HCT116 (cell line): ENCODE measurements around the gene LYST. TPM values are rescaled to one million over a fixed set of nuclear protein-coding genes. Genes with fewer than 3 reads are reported as not detected.

Experiments used
- ATAC-seq: fragments of 200-7000 bp; cut with Tn5 transposase; 2 replicates; pipeline ENCODE4 v1.9.1; 2020; ENCODE audit warnings: mild to moderate bottlenecking, moderate library complexity
- BruUV-seq: library from RNA; stranded (reverse); fragments of 400-500 nt; replicated peaks from 2 replicates; lab custom pipeline; 2021; lab: Mats Ljungman, UMichigan
- CTCF ChIA-PET: fragments of 300-600 bp; sonication (Branson Sonifier 250); formaldehyde crosslinking; loops from one replicate; lab custom pipeline; 2021; ENCODE audit warnings: antibody characterized with exemption; lab: Charles Lee
- POLR2A ChIA-PET: fragments of 300-600, 350-600 bp; sonication (Branson Sonifier 250); formaldehyde crosslinking; loops from one replicate; lab custom pipeline; 2021; ENCODE audit warnings: antibody characterized with exemption; lab: Charles Lee
- RAD21 ChIA-PET, 2 experiments: fragments of 300-600 bp; sonication (Branson Sonifier 250); formaldehyde crosslinking; loops; one replicate each; lab custom pipeline; 2023; ENCODE audit warnings: low total read pairs in 2 of 2; ENCODE audit not compliant: uncharacterized antibody in 2 of 2, unreplicated experiment in 2 of 2, low non-redundant PET in 1 of 2; lab: Charles Lee
- DNase-seq: peaks from one replicate; pipeline ENCODE4 v3.0.0-alpha.2; 2010; ENCODE audit warnings: low read depth, low spot score
- H2AFZ ChIP-seq: fragments of 200-600 bp; shearing (Covaris generic), sonication (generic); 2 replicates; pipeline ENCODE4 v1.6.1; 2017; ENCODE audit warnings: low read depth, mixed run types, mixed read lengths, antibody characterized with exemption, low read length; ENCODE audit not compliant: poor library complexity, severe bottlenecking
- H3K27ac ChIP-seq: 2 replicates; pipeline ENCODE4 v1.5.1; 2012; ENCODE audit warnings: low read depth, low read length
- H3K27me3 ChIP-seq: fragments of 200-600 bp; sonication (generic); 2 replicates; pipeline ENCODE4 v1.6.1; 2016; ENCODE audit warnings: mixed run types, low read length, mixed read lengths; ENCODE audit not compliant: insufficient read depth
- H3K36me3 ChIP-seq, 2 experiments: fragments of 200-500 bp in 1 of 2; fragments of 200-600 bp in 1 of 2; sonication (Bioruptor generic) in 1 of 2; sonication (generic) in 1 of 2; 2 replicates each; pipeline versions ENCODE4 v1.5.1 to v1.6.1; 2014 to 2016; ENCODE audit warnings: low read length in 2 of 2, inconsistent platforms in 1 of 2, mixed read lengths in 1 of 2, mixed run types in 1 of 2; ENCODE audit not compliant: insufficient read depth in 2 of 2, control insufficient read depth in 1 of 2
- H3K4me1 ChIP-seq, 2 experiments: fragments of 200-600 bp in 1 of 2; sonication (generic) in 1 of 2; 2 replicates each; pipeline versions ENCODE4 v1.5.1 to v1.6.1; 2012 to 2017; ENCODE audit warnings: low read length in 2 of 2, inconsistent platforms in 1 of 2, mild to moderate bottlenecking in 1 of 2, mixed read lengths in 1 of 2, mixed run types in 1 of 2, moderate library complexity in 1 of 2; ENCODE audit not compliant: insufficient read depth in 2 of 2, control insufficient read depth in 1 of 2
- H3K4me2 ChIP-seq: fragments of 200-600 bp; sonication (generic); 2 replicates; pipeline ENCODE4 v1.6.1; 2017; ENCODE audit warnings: mixed run types, low read length, mixed read lengths
- H3K4me3 ChIP-seq, 2 experiments: fragments of 200-600 bp in 1 of 2; sonication (generic) in 1 of 2; replicated peaks in 1 of 2; 2 replicates each; pipeline ENCODE4 v1.5.1; 2011 to 2016; ENCODE audit warnings: low read length in 2 of 2, control low read depth in 1 of 2, low read depth in 1 of 2, mild to moderate bottlenecking in 1 of 2, mixed read lengths in 1 of 2, mixed run types in 1 of 2
- H3K79me2 ChIP-seq: fragments of 200-600 bp; sonication (generic); 2 replicates; pipeline ENCODE4 v1.6.1; 2017; ENCODE audit warnings: mild to moderate bottlenecking, mixed run types, low read length, moderate library complexity, mixed read lengths; ENCODE audit not compliant: insufficient read depth
- H3K9ac ChIP-seq: fragments of 200-600 bp; sonication (generic); 2 replicates; pipeline ENCODE4 v1.6.1; 2016; ENCODE audit warnings: low read length, mixed read lengths
- H3K9me2 ChIP-seq: fragments of 200-600 bp; sonication (generic), shearing (Covaris generic); 2 replicates; pipeline ENCODE4 v1.6.1; 2017; ENCODE audit warnings: mixed run types, mild to moderate bottlenecking, moderate library complexity; ENCODE audit not compliant: insufficient read depth
- H3K9me3 ChIP-seq, 2 experiments: fragments of 200-500 bp in 1 of 2; fragments of 200-600 bp in 1 of 2; sonication (Bioruptor generic) in 1 of 2; sonication (generic) in 1 of 2; 2 replicates each; pipeline ENCODE4 v1.6.1; 2014 to 2017; ENCODE audit warnings: low read length in 2 of 2, mixed read lengths in 2 of 2, inconsistent platforms in 1 of 2, low read depth in 1 of 2, mild to moderate bottlenecking in 1 of 2, mixed run types in 1 of 2, moderate library complexity in 1 of 2; ENCODE audit not compliant: control insufficient read depth in 1 of 2, insufficient read depth in 1 of 2
- H4K20me1 ChIP-seq: fragments of 200-600 bp; sonication (generic), shearing (Covaris generic); 2 replicates; pipeline ENCODE4 v1.6.1; 2017; ENCODE audit warnings: mixed run types, mild to moderate bottlenecking, moderate library complexity; ENCODE audit not compliant: insufficient read depth
- CBX3 ChIP-seq: IDR thresholded peaks from 2 replicates; pipeline ENCODE4 v1.6.1; 2012; ENCODE audit warnings: low read depth
- CEBPB ChIP-seq: IDR thresholded peaks from 2 replicates; pipeline ENCODE4 v1.6.1; 2012; ENCODE audit warnings: low read depth
- EGR1 ChIP-seq: IDR thresholded peaks from 2 replicates; pipeline ENCODE4 v1.6.1; 2012; ENCODE audit warnings: low read depth
- ELF1 ChIP-seq: IDR thresholded peaks from 2 replicates; pipeline ENCODE4 v1.6.1; 2012; ENCODE audit warnings: low read depth, borderline replicate concordance
- EZH2 ChIP-seq: fragments of 200-600 bp; sonication (generic); IDR thresholded peaks from 2 replicates; pipeline ENCODE4 v1.6.1; 2017; ENCODE audit warnings: antibody characterized with exemption, mixed run types
- EZH2phosphoT487 ChIP-seq: fragments of 200-600 bp; IDR thresholded peaks from 2 replicates; pipeline ENCODE4 v1.6.1; 2018; ENCODE audit warnings: antibody characterized with exemption, borderline replicate concordance
- POLR2A ChIP-seq: IDR thresholded peaks from 2 replicates; pipeline ENCODE4 v1.7.0; 2011; ENCODE audit warnings: borderline replicate concordance; ENCODE audit not compliant: insufficient read depth, insufficient read length; ENCODE audit errors: extremely low read depth
- POLR2AphosphoS5 ChIP-seq: IDR thresholded peaks from 2 replicates; pipeline ENCODE4 v1.6.1; 2011; ENCODE audit warnings: mild to moderate bottlenecking, low read depth, low read length, moderate library complexity
- SIN3A ChIP-seq: IDR thresholded peaks from 2 replicates; pipeline ENCODE4 v1.6.1; 2012; ENCODE audit warnings: low read depth
- SP1 ChIP-seq: IDR thresholded peaks from 2 replicates; pipeline ENCODE4 v1.6.1; 2012; ENCODE audit warnings: low read depth
- SRF ChIP-seq: IDR thresholded peaks from 2 replicates; pipeline ENCODE4 v1.6.1; 2012; ENCODE audit warnings: low read depth
- TCF7L2 ChIP-seq: IDR thresholded peaks from 2 replicates; pipeline ENCODE4 v1.7.0; 2011; ENCODE audit warnings: borderline replicate concordance, inconsistent platforms; ENCODE audit not compliant: insufficient read depth, insufficient read length; ENCODE audit errors: extremely low read depth
- ZFX ChIP-seq: fragments of 450-650 bp; IDR thresholded peaks from 2 replicates; pipeline ENCODE4 v1.6.1; 2017
- ZNF274 ChIP-seq: fragments of 200-500 bp; sonication (Bioruptor generic); IDR thresholded peaks from 2 replicates; pipeline ENCODE4 v1.6.1; 2014; ENCODE audit warnings: mild to moderate bottlenecking, low read depth, low read length, inconsistent platforms
- intact Hi-C: fragments of 100-400 bp; cut with micrococcal nuclease; formaldehyde crosslinking; loops from 2 replicates; pipeline ENCODE4 v1.10.0; 2022
- total RNA-seq: library from RNA; stranded (reverse); gene quantifications from one replicate; pipeline ENCODE4 v1.2.1, GENCODE V29; 2021; ENCODE audit not compliant: unreplicated experiment
- TF ChIP-seq, protein P1 (sequence below): IDR thresholded peaks from 2 replicates; pipeline ENCODE4 v1.6.1; 2012
- TF ChIP-seq, protein P2 (sequence below): IDR thresholded peaks from 2 replicates; pipeline ENCODE4 v1.6.1; 2011; ENCODE audit warnings: mild to moderate bottlenecking, low read length, moderate library complexity; ENCODE audit not compliant: insufficient replicate concordance; ENCODE audit errors: extremely low read depth
- TF ChIP-seq, protein P3 (sequence below): IDR thresholded peaks from 2 replicates; pipeline ENCODE4 v1.6.1; 2012; ENCODE audit warnings: low read depth
- TF ChIP-seq, protein P4 (sequence below), 3 experiments: fragments of 200-600 bp in 1 of 3; sonication (generic) in 1 of 3; IDR thresholded peaks in 2 of 3; conservative IDR thresholded peaks in 1 of 3; 2 replicates each; pipeline ENCODE4 v1.5.1; 2012 to 2017; ENCODE audit warnings: low read depth in 2 of 3, low read length in 2 of 3, antibody characterized with exemption in 1 of 3, borderline replicate concordance in 1 of 3, control low read depth in 1 of 3, mild to moderate bottlenecking in 1 of 3, mixed read lengths in 1 of 3, mixed run types in 1 of 3, moderate library complexity in 1 of 3; ENCODE audit not compliant: insufficient read depth in 1 of 3

The LYST gene
- total RNA-seq, 1 experiment from 2014 or later = 6.6 TPM

DNA sequence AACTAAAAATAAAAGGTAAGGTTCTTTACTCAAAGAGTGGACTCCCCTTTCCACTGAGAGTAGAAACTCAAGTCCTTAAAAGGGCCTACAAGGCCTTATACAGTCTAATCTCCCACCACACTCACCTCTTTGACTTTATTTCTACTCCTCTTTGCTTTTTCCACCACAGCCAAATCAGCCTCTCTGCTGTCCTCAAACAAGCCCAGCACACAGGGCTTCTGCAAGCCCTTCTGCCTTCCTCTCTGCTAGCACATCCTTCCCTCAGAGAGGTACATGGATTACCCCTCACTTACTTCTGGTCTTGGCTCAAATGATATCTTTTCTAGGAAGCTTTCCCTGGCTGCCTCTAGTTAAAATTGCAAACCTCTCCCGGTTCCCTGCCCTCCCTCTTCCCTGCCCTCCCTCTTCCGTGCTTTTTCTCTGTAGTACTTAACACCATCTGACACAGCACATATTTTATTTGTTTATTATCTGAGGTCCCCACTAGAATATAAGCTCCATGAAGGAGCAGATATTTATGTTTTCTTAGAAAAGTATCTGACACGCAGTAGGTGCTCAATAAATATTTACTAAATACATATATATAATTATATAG lies 1.7 kb downstream of the LYST start:
- no peak overlapping the region for H3K4me2 ChIP-seq
- no peak overlapping the region for H3K4me3 ChIP-seq
- H3K27me3 ChIP-seq = no peaks in the 10 kb centered on the region
- CTCF ChIA-PET = interaction anchor here (1.5 to 2.3 kb wide), 2 partner anchors 82 to 107 kb away, joined by 8 to 15 read pairs; no protein-coding TSS in a partner anchor
- no peak for DNase-seq
- H3K36me3 ChIP-seq = no peaks in the 10 kb centered on the region
- intact Hi-C loops = loop anchor here (5.0 kb wide), 2 partner anchors 47 to 82 kb away; no protein-coding TSS in a partner anchor
- peaks cover 9 to 20% of the 10 kb centered on the region in 2 experiments; a peak in 2 of 4 replicates for H3K4me1 ChIP-seq
- H4K20me1 ChIP-seq = no peaks in the 10 kb centered on the region
- no peak for ATAC-seq
- H3K79me2 ChIP-seq = 0 out of 2 replicates have a peak, but pooled peaks cover 4% of the 10 kb centered on the region
- H3K27ac ChIP-seq = no peak overlapping the region
- RAD21 ChIA-PET = interaction anchor here in 1 of 2 experiments (1.4 kb wide), 1 partner anchor 107 kb away, joined by 6 read pairs; no protein-coding TSS in a partner anchor
- TF ChIP-seq EZH2 (no peak), POLR2A (no peak), POLR2AphosphoS5 (no peak), CEBPB (no peak), SP1 (no peak), TCF7L2 (no peak), ZNF274 (no peak), EGR1 (no peak), ZFX (no peak), EZH2phosphoT487 (no peak), SIN3A (no peak), CBX3 (no peak), SRF (no peak), ELF1 (no peak)
- TF ChIP-seq, protein P1, sequence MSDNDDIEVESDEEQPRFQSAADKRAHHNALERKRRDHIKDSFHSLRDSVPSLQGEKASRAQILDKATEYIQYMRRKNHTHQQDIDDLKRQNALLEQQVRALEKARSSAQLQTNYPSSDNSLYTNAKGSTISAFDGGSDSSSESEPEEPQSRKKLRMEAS = no peak
- TF ChIP-seq, protein P2, sequence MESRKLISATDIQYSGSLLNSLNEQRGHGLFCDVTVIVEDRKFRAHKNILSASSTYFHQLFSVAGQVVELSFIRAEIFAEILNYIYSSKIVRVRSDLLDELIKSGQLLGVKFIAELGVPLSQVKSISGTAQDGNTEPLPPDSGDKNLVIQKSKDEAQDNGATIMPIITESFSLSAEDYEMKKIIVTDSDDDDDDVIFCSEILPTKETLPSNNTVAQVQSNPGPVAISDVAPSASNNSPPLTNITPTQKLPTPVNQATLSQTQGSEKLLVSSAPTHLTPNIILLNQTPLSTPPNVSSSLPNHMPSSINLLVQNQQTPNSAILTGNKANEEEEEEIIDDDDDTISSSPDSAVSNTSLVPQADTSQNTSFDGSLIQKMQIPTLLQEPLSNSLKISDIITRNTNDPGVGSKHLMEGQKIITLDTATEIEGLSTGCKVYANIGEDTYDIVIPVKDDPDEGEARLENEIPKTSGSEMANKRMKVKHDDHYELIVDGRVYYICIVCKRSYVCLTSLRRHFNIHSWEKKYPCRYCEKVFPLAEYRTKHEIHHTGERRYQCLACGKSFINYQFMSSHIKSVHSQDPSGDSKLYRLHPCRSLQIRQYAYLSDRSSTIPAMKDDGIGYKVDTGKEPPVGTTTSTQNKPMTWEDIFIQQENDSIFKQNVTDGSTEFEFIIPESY = no peak
- TF ChIP-seq, protein P3, sequence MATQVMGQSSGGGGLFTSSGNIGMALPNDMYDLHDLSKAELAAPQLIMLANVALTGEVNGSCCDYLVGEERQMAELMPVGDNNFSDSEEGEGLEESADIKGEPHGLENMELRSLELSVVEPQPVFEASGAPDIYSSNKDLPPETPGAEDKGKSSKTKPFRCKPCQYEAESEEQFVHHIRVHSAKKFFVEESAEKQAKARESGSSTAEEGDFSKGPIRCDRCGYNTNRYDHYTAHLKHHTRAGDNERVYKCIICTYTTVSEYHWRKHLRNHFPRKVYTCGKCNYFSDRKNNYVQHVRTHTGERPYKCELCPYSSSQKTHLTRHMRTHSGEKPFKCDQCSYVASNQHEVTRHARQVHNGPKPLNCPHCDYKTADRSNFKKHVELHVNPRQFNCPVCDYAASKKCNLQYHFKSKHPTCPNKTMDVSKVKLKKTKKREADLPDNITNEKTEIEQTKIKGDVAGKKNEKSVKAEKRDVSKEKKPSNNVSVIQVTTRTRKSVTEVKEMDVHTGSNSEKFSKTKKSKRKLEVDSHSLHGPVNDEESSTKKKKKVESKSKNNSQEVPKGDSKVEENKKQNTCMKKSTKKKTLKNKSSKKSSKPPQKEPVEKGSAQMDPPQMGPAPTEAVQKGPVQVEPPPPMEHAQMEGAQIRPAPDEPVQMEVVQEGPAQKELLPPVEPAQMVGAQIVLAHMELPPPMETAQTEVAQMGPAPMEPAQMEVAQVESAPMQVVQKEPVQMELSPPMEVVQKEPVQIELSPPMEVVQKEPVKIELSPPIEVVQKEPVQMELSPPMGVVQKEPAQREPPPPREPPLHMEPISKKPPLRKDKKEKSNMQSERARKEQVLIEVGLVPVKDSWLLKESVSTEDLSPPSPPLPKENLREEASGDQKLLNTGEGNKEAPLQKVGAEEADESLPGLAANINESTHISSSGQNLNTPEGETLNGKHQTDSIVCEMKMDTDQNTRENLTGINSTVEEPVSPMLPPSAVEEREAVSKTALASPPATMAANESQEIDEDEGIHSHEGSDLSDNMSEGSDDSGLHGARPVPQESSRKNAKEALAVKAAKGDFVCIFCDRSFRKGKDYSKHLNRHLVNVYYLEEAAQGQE = no peak
- TF ChIP-seq, protein P4, sequence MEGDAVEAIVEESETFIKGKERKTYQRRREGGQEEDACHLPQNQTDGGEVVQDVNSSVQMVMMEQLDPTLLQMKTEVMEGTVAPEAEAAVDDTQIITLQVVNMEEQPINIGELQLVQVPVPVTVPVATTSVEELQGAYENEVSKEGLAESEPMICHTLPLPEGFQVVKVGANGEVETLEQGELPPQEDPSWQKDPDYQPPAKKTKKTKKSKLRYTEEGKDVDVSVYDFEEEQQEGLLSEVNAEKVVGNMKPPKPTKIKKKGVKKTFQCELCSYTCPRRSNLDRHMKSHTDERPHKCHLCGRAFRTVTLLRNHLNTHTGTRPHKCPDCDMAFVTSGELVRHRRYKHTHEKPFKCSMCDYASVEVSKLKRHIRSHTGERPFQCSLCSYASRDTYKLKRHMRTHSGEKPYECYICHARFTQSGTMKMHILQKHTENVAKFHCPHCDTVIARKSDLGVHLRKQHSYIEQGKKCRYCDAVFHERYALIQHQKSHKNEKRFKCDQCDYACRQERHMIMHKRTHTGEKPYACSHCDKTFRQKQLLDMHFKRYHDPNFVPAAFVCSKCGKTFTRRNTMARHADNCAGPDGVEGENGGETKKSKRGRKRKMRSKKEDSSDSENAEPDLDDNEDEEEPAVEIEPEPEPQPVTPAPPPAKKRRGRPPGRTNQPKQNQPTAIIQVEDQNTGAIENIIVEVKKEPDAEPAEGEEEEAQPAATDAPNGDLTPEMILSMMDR (IDR thresholded peaks at IDR 0.05 in 2 of 3, conservative IDR thresholded peaks at IDR 0.05 in 1 of 3; ENCODE audit: borderline replicate concordance in 1 of 3, insufficient read depth in 1 of 3, low read depth in 2 of 3, low read length in 2 of 3) = no peak
- H3K9me2 ChIP-seq = no peaks in the 10 kb centered on the region
- no peaks in the 10 kb centered on the region for H3K9me3 ChIP-seq
- H2AFZ ChIP-seq = no peak overlapping the region
- H3K9ac ChIP-seq = no peak overlapping the region
- BruUV-seq = no TSS peak
- POLR2A ChIA-PET = no interaction called here
